ENCODE data around the gene GNAQ.

The GNAQ gene

DNA sequence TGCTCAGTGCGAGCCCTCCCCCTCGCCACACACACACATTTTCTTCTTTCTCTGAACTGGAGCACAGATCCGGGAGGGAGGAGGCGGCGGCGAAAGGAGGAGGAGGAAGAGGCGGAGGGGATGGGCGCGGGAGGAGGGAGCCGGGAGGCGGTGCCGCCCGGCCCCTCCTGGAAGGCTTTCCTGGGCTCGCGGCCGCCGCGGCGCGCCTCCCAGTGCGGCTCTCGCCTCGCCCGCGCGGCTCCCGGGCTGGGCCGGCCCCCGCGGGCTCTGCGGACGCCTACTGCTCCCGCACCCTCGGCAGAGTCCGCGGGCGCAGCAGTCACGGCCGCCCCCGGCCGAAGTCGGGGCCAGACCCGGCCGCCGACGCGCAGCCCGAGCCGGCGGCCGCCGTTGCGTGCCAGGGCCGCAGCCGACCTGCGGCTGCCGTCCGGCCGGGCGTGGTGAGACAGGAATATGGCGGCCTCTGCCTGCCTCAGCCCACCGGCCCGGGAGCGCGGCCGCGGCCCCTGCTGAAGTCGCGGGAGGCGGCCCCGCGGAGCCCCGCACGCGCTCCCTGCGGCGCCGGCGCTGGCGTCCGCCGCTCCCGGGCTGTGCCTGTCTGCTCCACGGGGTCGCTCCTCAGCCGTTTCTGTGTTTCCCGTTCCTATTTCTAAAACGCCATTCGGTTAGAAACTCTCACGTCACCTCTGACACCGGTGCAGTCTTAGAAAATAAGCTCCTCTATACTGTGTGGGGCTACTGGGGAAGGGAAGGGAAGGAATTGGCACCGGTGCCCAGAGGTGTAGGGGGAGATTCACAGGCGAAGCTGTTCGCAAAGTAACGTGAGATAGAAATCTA lies 500 bp upstream of the GNAQ start:
- DNase-seq, result peak; percentile 87 to 94 (median 89)

DNA sequence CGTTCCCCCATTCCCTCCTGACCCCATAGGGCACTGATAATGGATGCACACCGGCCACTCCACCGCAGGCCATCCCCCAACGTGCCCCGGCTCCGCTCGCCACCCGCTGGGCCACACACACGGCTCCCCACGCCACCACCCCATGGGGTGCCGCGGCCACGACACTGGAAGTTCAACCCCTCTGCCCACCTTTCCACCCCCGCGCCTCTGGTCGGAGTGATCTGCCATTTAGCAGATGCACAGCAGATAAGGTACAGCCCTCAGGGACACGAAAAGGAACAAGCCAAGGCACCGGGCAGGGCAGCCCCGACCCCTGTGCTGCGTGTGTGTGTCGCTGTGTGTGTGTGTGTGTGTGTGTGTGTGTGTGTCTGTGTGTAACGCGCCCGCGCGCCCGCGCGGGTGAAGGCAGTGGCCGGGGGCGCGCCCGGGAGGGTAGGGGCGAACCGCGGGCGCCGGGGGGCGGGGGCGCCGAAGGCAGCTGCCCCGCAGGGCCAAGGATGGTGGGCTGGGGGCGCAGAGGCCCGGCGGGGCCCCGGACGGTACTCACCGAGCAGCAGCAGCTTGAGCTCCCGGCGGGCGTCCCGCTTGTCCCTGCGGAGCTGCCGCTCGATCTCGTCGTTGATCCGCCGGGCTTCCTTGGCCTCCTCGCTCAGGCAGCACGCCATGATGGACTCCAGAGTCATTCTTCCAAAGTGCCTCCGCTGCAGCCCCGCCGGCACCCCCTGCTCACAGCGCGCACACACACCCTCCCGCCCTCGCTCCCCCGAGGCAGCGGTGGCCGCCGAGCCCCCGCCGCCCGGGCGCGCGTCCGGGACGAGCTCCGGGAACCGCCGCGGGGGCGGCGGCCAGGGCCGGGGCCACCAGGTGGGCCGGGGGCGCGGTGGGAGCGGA lies 813 bp downstream of the GNAQ start:
- peak; percentile 41 to 77 (median 50) for DNase-seq

DNA sequence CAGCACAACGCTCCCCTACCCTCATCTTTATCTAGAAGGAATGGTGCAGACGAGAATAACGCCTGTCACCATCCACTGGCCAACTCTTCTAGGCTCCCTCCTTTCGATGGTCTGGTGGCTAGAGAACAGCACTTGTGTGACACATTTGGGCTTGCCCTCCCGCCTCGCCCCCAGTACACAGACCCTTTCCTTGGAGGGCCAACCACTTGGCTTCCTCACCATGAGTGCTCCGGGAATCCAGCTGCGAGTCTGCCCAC lies 1.4 kb downstream of the GNAQ start:
- peak in 2 of 3 donors; percentile 41 to 46 for DNase-seq

DNA sequence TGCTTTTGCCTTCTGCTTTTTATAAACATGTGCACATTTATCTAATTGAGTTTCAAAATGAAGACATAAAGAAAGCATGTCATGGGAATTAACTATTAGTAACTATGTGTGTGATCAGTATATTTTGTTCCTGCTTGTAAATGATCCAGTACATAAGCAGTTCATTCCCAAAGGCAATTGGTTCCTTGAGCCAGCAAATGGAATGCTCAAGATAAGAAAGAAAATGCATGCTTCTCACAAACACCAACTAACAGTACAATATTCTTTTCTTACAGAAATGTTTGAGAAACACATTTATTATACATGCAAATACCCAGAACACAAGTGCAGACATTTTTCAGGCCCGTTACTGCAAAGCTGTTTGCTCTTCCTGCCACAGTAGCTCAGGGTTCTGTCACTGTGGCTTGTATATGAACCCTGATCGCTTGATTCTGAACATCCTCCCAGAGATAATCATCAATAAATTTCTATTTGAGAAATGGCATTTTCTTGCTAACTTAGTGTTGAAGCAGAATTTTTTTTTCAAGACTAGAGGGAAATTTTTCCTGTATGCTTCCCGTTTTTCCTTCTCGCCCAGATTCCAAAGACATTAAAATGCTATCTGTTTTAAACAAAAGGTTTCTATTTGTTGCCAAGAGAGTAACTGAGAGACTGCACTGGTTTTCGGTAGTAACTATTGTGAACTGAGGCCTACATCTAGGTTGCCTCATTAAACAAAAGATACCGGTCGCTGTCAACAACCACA lies 1.9 kb downstream of the GNAQ start:
- peak in 1 of 3 donors; percentile 55 for DNase-seq

DNA sequence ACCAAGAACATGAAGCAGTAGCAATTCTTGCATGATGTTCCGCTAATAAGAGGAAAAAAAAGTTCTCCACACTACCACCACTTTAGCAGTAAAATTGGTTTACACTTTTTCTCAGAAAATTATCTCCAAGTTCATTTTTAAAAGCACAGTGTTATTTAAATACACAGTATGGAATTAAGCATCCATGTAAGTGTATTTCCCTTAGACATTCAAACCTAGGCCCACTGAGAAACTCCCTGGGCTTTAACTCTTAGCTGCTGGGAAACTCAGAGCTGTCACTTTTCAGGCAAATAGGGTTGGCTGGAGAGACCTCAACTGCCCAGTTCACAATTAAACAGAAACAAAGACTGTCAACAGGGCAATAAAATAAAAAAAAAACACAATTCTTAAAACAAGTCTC lies 2.7 kb downstream of the GNAQ start:
- DNase-seq, result no peak

DNA sequence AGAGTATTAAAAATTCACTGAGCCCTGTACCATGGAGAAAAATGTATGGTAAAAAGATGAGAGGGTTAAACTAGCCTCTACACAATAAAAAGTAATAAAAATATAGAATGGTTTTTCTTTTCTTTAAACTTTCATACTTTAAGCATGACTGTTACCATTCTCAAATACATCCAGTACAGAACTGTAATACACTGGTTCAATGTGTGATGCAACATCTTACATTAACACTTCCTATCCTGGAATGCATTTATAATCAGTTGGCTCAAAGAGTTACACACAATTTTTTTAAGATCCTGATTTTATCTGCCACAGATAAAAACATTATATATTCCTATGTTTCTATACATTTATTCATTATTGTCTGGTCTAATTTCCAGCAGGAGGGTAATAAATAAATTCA lies 4.7 kb downstream of the GNAQ start:
- DNase-seq, result peak in 1 of 3 donors; percentile 40

DNA sequence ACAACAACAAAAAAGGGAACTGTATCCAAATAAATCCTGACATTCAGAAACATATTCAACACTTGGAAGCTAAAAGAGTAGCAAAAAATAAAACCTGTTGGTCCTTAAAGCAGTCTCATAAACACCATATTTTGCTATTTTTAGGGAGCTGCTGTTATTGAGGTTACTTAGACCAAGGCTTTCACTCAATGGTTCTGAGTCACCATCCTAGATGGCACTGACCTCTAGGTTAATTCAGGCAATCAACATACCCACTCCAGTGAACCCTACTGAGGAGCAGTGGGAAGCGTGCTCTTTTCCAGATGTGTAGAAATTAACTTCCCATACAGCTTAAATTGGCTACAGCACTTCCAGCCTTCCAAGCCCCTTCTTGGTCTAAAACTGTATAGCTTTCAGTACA lies 5.2 kb downstream of the GNAQ start:
- peak; percentile 45 to 55 (median 53) for DNase-seq

DNA sequence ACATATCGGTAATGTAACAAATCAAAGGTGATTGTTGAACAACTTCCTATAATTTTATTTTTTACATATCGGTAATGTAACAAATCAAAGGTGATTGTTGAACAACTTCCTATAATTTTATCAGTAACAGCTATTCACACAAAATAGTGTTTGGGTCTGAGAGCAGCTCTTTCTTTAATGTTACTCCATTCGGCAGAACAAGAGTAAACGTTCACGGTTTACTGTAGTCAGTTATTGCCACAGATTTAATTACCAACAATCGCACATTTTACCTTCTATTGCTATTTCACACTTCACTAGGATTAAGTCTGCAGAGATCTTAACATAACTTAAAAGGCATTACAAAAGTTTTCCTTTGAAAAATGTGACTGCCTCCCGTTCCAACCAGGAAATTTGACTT lies 6.4 kb downstream of the GNAQ start:
- no peak for DNase-seq

DNA sequence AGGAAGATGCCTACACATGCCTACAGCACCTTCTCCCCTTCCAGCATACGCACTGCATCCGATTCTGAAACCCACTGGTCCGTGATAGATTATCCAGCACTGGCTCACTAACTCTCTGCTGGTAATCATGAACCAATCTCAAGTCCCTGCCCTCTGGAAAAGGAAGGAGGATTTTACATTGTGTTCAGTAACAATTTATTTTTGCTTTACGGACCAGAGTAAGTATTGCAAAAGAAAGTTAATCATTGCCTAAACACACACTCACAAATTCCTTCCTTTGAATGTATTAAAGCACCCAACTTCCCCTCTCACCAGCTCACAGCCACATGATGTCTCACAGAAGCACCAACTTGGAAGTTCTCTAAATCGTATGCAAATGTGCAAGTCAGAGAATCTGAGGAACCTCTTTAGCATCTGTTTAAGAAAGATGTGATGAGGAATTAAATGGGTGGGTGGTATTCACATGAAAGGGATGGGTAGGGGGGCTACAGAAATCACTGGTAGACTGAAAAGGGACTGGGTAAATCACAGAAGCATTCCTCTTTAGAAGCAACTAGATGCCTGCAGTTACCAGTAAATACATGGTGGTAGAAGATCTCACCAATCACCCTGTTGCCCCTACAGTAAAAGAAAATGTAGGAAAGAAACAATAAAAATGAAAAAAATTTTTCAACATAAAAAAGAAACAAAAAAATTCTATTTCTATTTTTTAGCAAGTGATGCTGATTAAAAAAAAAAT lies 8.4 kb downstream of the GNAQ start:
- DNase-seq, result peak; percentile 87 to 98 (median 95)

DNA sequence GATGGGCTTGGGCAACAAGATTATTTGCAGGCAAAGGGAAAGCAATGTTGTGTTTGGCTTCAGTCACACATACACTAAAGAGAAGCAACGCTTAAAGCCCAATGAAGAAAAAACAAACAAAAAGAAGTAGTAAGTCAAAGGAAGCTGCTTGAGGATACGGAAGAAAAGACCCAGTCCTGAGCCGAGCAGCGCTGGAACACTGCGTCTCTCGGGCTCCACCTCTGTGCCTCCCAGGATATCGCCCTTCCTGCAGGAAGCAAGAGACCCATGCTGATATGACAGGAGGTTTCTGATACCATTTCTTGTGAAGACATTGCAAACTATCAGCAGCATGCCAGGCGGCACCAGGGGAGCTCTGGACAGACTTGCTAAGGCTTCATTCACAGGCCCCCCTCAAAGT lies 9.9 kb downstream of the GNAQ start:
- DNase-seq, result peak in 2 of 3 donors; percentile 36 to 46

DNA sequence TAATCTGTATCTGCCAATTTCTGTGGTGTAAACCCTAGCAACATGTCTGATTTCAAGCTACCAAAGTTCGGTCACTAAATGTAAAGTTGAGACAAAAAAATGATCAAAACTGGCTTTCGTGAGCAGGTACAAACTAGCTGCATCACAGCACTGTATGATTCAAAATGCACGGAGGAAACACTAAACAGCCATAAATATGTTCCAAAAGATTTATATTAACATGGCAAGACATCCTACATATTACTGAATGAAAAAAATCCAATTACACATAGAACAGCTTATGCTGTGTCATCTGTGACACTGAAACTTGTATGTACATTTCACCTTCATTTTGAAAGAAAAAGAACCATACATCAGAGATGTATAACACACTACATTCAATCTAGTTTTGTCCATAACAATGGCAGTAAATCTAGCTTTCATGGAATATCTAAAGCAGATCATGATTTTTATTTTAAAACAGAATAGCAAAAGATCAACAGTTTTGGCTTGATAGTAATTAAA lies 14.4 kb downstream of the GNAQ start:
- DNase-seq, result no peak

DNA sequence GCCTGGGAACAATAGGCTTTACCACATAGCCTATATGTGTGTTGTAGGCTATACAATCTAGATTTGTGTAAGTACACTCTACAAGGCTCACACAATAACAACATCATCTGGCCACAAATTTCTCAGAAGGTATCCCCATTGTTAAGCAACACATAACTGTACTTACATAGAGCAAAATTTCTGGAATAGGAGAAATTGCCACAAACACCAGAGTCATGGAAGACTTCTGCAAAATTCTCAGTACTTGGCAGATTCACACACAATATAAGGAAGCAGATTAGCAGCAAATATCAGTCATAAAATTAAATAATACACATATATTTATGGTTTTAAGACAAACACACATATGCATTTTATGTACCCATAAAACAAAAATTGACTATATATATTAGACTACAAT lies 16.4 kb downstream of the GNAQ start:
- peak; percentile 45 to 76 (median 64) for DNase-seq

DNA sequence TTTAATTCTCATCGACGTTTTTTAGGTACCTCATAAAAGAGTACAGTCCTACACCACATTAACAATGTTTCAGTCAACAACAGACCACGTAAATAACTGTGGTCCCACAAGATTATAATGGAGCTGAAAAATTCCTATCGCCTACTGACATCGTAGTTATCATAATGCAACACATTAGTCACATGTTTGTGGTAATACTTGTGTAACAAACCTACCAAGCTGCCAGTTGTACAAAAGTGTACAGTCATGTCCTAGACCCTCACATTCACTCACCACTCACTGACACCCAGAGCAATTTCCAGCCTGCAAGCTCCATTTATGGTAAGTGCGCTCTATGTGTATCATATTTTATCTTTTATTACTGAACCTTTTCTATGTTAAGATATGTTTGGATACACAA lies 16.8 kb downstream of the GNAQ start:
- DNase-seq, result peak in 1 of 3 donors; percentile 46

DNA sequence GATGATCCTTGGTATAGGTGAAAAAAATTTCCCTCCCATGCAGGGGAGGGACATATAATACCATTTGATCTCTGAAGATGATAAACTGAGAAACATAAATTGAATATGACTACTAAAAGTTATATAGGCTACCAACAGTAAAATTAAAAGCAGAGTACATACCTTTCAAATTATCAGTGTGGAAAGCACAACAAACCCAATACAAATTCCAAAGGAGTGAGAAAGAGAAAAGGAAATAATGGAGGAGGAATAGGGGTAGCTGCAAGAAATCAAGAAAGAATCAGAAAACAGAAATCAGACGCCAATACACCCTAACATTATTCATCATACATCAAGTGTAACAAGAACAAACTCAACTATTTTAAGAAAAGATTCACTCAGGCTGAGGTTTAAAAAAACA lies 17.7 kb downstream of the GNAQ start:
- no peak for DNase-seq

DNA sequence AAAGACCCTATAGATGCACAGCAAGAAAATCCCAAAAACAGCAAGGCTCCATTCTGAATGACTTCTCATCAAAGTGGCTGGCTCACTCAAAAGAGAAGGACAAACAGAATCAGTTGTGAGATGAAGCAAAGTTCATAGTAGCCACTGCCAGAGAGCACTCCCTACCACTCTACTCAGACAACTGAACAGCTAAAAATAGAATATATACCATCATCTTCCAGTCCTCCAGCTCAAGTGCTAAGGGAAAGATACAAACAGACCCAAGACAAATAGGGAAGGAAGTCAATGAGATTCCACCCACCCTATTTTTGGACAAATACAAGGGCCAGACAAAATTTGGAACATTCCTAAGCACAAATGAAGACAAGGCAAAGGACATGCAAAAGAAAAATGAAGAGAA lies 20.6 kb downstream of the GNAQ start:
- peak; percentile 40 to 66 (median 53) for DNase-seq

DNA sequence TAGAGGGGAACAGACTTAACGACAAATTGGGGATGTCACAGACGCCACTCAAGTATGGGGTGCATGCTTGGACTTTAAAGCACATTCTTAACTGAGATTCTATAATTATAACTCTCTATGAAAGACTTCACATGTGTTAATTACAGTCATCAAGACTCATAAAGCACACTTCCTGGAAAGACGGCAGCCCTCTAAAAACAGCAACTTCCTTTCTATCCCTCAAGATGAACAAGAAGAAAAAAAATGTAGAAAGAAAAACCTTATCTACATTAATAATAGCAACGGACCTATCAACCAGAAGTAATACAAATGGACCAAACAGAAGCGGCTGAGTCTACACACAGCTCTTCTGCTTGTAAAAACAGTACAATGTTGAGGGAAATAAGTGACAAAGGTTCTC lies 21.2 kb downstream of the GNAQ start:
- DNase-seq, result no peak

DNA sequence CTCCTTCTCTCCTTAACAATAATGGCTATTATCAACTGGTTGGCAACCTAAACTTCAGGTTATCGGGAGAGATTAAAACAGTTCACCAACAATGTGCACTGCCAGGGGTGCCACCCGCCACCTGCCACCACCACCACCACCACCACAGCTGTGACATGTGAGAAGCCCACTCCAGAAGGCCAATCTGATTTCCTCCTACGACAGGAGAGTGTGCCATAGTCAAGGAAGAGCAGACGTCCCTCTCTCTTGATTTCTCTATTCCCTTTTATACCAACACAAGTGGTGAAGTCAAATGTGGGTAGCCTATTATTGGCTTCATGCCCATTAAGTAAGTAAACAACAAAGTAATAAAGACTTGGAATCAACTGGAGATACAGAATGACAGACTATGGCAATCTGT lies 22.4 kb downstream of the GNAQ start:
- DNase-seq, result no peak

DNA sequence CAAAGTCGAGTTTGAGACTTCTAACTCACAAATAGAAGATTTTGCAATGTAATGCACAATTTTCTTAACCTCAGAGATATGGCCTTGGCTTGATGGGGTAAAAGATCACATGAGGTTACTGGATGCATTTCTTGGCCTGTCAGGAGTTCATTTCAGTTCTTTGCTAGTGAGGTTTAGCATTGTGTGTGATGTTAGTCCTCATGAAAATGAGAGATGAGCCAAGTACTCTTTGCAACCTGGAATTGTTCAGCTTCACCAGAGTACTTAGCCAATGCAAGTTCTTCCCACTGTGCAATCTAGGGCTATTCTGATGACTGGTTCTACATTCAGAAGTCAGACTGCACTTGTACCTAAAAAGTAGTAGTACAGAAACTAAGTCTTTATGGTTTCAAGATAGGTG lies 24.9 kb downstream of the GNAQ start:
- DNase-seq, result peak; percentile 33 to 51 (median 44)

DNA sequence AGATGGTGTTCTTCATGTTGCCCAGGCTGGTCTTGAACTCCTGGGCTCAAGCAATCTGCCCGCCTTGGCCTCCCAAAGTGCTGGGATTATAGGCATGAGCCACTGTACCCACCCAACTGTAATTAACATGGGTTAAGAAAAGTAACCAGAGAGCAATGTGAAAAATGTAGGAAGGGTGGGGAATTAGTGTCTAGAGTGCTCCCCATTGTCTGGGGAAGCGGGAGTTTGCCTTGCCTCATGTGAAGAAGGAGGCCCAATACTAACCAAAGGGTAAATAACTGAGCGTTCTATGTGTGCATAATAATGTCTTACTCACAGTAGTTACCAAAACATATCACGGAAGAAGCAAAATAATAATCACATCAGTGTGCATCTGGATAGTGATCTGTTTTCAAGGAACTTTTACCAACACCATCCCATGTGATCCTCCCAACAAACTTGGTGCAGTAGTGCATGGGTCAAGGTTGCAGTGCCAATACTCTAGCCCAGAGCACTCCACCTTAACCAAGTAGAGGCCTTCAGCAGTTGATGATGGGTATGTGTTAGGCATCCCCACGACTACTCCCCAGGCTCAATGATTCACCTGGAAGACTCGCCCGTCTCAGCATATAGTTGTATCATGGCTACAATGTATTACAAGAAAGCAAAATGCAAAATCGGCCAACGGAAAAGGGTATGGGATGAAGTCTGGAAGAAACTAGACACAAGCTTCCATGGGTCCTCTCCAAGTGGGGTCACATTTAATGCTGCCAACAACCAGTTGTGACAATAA lies 26.2 kb downstream of the GNAQ start:
- no peak for DNase-seq

DNA sequence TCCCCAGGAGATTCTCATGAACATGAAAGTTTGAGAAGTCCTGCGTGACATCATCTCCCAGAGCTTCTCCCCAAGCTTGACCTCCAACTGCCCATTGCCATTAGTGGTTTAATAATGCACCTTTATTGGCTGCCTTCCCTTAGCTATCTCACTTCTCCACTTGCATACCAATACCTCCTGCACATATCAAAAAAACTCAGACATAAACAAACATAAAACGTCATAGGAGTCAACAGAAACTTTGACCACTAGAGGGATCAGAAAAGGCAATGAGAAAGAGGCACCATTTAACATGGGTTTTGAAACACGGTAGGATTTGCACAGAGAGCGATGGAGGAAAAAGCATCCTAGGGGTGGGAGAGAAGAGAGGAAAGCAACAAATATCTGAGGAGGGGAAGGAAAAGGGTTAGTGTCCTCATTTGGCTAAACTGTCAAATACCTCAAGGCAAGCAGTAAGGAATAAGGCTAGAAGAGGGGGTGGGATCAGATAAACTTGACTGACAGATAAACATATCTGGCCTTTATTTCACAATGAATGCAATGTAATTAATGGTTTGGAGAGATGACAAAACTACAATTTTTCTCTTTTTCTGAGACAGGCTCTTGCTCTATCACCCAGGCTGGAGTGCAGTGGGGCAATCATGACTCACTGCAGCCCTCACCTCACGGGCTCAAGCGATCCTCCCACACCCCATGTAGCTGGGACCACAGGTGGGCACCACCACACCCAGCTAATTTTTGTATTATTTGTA lies 27.0 kb downstream of the GNAQ start:
- DNase-seq, result peak; percentile 37 to 55 (median 41)

DNA sequence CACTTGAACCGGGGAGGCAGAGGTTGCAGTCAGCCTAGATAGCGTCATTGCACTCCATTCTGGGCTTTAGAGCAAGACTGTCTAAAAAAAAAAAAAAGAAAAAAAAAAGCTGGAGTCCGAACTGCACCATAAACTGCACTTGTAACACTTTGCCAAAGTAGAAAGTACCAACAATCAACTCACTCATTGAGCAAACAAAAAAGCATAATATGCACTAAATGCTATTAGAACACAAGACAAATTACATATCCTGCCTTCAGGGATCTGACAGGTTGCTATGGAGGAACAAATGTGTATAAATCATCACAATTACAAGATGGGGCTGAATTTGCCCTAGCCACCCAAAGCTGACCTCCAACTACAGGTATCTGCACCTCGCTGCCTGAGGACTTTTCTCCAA lies 27.9 kb downstream of the GNAQ start:
- DNase-seq, result no peak

Data from suppressor macrophage treated with lipopolysaccharide for 1 hour (primary cell).